ENCODE data around the gene BPIFA1.

The BPIFA1 gene

GRCh38 chr20:33275871-33276270, 40.1 kb downstream of the BPIFA1 start:
- Histone ChIP-seq H3K4me1 (ENCODE audit: control insufficient read depth, insufficient read depth, low read length, poor library complexity, severe bottlenecking) (no peaks in the 10 kb centered on the region), H3K4me3 (ENCODE audit: insufficient read depth, low read depth, low read length, poor library complexity, severe bottlenecking) (no peak overlapping the region), H3K27ac (ENCODE audit: insufficient read depth, low read length, poor library complexity, severe bottlenecking) (no peak overlapping the region), H3K9me3 (ENCODE audit: control insufficient read depth, low read length) (no peaks in the 10 kb centered on the region), H3K27me3 (replicated peaks; ENCODE audit: control insufficient read depth, insufficient read depth, low read length, poor library complexity, severe bottlenecking) (no peaks in the 10 kb centered on the region), H3K36me3 (ENCODE audit: control insufficient read depth, insufficient read depth, low read length) (no peaks in the 10 kb centered on the region)
- DNase-seq, result no peak

GRCh38 chr20:33276303-33277113, 40.7 kb downstream of the BPIFA1 start:
- DNase-seq, result no peak
- no peaks in the 10 kb centered on the region for H3K4me1 ChIP-seq (ENCODE audit: control insufficient read depth, insufficient read depth, low read length, poor library complexity, severe bottlenecking)

GRCh38 chr20:33277471-33278441, 42.0 kb downstream of the BPIFA1 start:
- no peak overlapping the region for H3K27ac ChIP-seq (ENCODE audit: insufficient read depth, low read length, poor library complexity, severe bottlenecking)
- H3K9me3 ChIP-seq (ENCODE audit: control insufficient read depth, low read length), result no peaks in the 10 kb centered on the region
- H3K4me3 ChIP-seq (ENCODE audit: insufficient read depth, low read depth, low read length, poor library complexity, severe bottlenecking), result no peak overlapping the region
- no peaks in the 10 kb centered on the region for H3K4me1 ChIP-seq (ENCODE audit: control insufficient read depth, insufficient read depth, low read length, poor library complexity, severe bottlenecking)
- no peaks in the 10 kb centered on the region for H3K36me3 ChIP-seq (ENCODE audit: control insufficient read depth, insufficient read depth, low read length)
- DNase-seq, result no peak
- H3K27me3 ChIP-seq (replicated peaks; ENCODE audit: control insufficient read depth, insufficient read depth, low read length, poor library complexity, severe bottlenecking), result no peaks in the 10 kb centered on the region

More at GRCh38 chr20:33276303-33277113, 40.7 kb downstream of the BPIFA1 start:
- Histone ChIP-seq H3K27me3 (replicated peaks; ENCODE audit: control insufficient read depth, insufficient read depth, low read length, poor library complexity, severe bottlenecking) (no peaks in the 10 kb centered on the region), H3K9me3 (ENCODE audit: control insufficient read depth, low read length) (no peaks in the 10 kb centered on the region), H3K27ac (ENCODE audit: insufficient read depth, low read length, poor library complexity, severe bottlenecking) (no peak overlapping the region), H3K36me3 (ENCODE audit: control insufficient read depth, insufficient read depth, low read length) (no peaks in the 10 kb centered on the region), H3K4me3 (ENCODE audit: insufficient read depth, low read depth, low read length, poor library complexity, severe bottlenecking) (no peak overlapping the region)

- no peaks in the 10 kb centered on the region for H3K36me3 ChIP-seq (ENCODE audit: control insufficient read depth, insufficient read depth, low read length)
- no peaks in the 10 kb centered on the region for H3K4me1 ChIP-seq (ENCODE audit: control insufficient read depth, insufficient read depth, low read length, poor library complexity, severe bottlenecking)
- no peak for DNase-seq
- H3K27me3 ChIP-seq (replicated peaks; ENCODE audit: control insufficient read depth, insufficient read depth, low read length, poor library complexity, severe bottlenecking), result no peaks in the 10 kb centered on the region
- no peaks in the 10 kb centered on the region for H3K9me3 ChIP-seq (ENCODE audit: control insufficient read depth, low read length)
- no peak overlapping the region for H3K4me3 ChIP-seq (ENCODE audit: insufficient read depth, low read depth, low read length, poor library complexity, severe bottlenecking)
- no peak overlapping the region for H3K27ac ChIP-seq (ENCODE audit: insufficient read depth, low read length, poor library complexity, severe bottlenecking)
Measured at GRCh38 chr20:33278700-33279099, 42.9 kb downstream of the BPIFA1 start.

GRCh38 chr20:33279261-33279910, 43.6 kb downstream of the BPIFA1 start:
- Histone ChIP-seq H3K4me3 (ENCODE audit: insufficient read depth, low read depth, low read length, poor library complexity, severe bottlenecking) (no peak overlapping the region), H3K27ac (ENCODE audit: insufficient read depth, low read length, poor library complexity, severe bottlenecking) (no peak overlapping the region), H3K27me3 (replicated peaks; ENCODE audit: control insufficient read depth, insufficient read depth, low read length, poor library complexity, severe bottlenecking) (no peaks in the 10 kb centered on the region), H3K4me1 (ENCODE audit: control insufficient read depth, insufficient read depth, low read length, poor library complexity, severe bottlenecking) (no peaks in the 10 kb centered on the region), H3K36me3 (ENCODE audit: control insufficient read depth, insufficient read depth, low read length) (no peaks in the 10 kb centered on the region), H3K9me3 (ENCODE audit: control insufficient read depth, low read length) (no peaks in the 10 kb centered on the region)
- DNase-seq, result no peak

- Histone ChIP-seq H3K9me3 (ENCODE audit: control insufficient read depth, low read length) (no peaks in the 10 kb centered on the region), H3K36me3 (ENCODE audit: control insufficient read depth, insufficient read depth, low read length) (no peaks in the 10 kb centered on the region), H3K4me1 (ENCODE audit: control insufficient read depth, insufficient read depth, low read length, poor library complexity, severe bottlenecking) (no peaks in the 10 kb centered on the region), H3K27me3 (replicated peaks; ENCODE audit: control insufficient read depth, insufficient read depth, low read length, poor library complexity, severe bottlenecking) (no peaks in the 10 kb centered on the region), H3K4me3 (ENCODE audit: insufficient read depth, low read depth, low read length, poor library complexity, severe bottlenecking) (no peak overlapping the region), H3K27ac (ENCODE audit: insufficient read depth, low read length, poor library complexity, severe bottlenecking) (no peak overlapping the region)
- no peak for DNase-seq
Measured at GRCh38 chr20:33280000-33280680, 44.3 kb downstream of the BPIFA1 start.

- H3K27ac ChIP-seq (ENCODE audit: insufficient read depth, low read length, poor library complexity, severe bottlenecking), result no peak overlapping the region
- H3K36me3 ChIP-seq (ENCODE audit: control insufficient read depth, insufficient read depth, low read length), result no peaks in the 10 kb centered on the region
- H3K9me3 ChIP-seq (ENCODE audit: control insufficient read depth, low read length), result no peaks in the 10 kb centered on the region
- DNase-seq, result no peak
- no peak overlapping the region for H3K4me3 ChIP-seq (ENCODE audit: insufficient read depth, low read depth, low read length, poor library complexity, severe bottlenecking)
- no peaks in the 10 kb centered on the region for H3K4me1 ChIP-seq (ENCODE audit: control insufficient read depth, insufficient read depth, low read length, poor library complexity, severe bottlenecking)
- H3K27me3 ChIP-seq (replicated peaks; ENCODE audit: control insufficient read depth, insufficient read depth, low read length, poor library complexity, severe bottlenecking), result no peaks in the 10 kb centered on the region
Measured at GRCh38 chr20:33280775-33281174, 45.0 kb downstream of the BPIFA1 start.

- no peak for DNase-seq
- Histone ChIP-seq H3K9me3 (ENCODE audit: control insufficient read depth, low read length) (no peaks in the 10 kb centered on the region), H3K27ac (ENCODE audit: insufficient read depth, low read length, poor library complexity, severe bottlenecking) (no peak overlapping the region), H3K36me3 (ENCODE audit: control insufficient read depth, insufficient read depth, low read length) (no peaks in the 10 kb centered on the region), H3K4me3 (ENCODE audit: insufficient read depth, low read depth, low read length, poor library complexity, severe bottlenecking) (no peak overlapping the region), H3K27me3 (replicated peaks; ENCODE audit: control insufficient read depth, insufficient read depth, low read length, poor library complexity, severe bottlenecking) (no peaks in the 10 kb centered on the region), H3K4me1 (ENCODE audit: control insufficient read depth, insufficient read depth, low read length, poor library complexity, severe bottlenecking) (no peaks in the 10 kb centered on the region)
Measured at GRCh38 chr20:33281550-33282146, 45.9 kb downstream of the BPIFA1 start.

GRCh38 chr20:33282196-33282934, 46.6 kb downstream of the BPIFA1 start:
- Histone ChIP-seq H3K27me3 (replicated peaks; ENCODE audit: control insufficient read depth, insufficient read depth, low read length, poor library complexity, severe bottlenecking) (no peaks in the 10 kb centered on the region), H3K4me3 (ENCODE audit: insufficient read depth, low read depth, low read length, poor library complexity, severe bottlenecking) (no peak overlapping the region), H3K27ac (ENCODE audit: insufficient read depth, low read length, poor library complexity, severe bottlenecking) (no peak overlapping the region), H3K36me3 (ENCODE audit: control insufficient read depth, insufficient read depth, low read length) (no peaks in the 10 kb centered on the region), H3K9me3 (ENCODE audit: control insufficient read depth, low read length) (no peaks in the 10 kb centered on the region), H3K4me1 (ENCODE audit: control insufficient read depth, insufficient read depth, low read length, poor library complexity, severe bottlenecking) (no peaks in the 10 kb centered on the region)
- DNase-seq, result no peak
